ENCODE results near the gene MYH13. TPM values are rescaled to one million over a fixed set of nuclear protein-coding genes. Genes with fewer than 3 reads are reported as not detected.

The MYH13 gene
- not detected in 2 replicates for total RNA-seq

DNA sequence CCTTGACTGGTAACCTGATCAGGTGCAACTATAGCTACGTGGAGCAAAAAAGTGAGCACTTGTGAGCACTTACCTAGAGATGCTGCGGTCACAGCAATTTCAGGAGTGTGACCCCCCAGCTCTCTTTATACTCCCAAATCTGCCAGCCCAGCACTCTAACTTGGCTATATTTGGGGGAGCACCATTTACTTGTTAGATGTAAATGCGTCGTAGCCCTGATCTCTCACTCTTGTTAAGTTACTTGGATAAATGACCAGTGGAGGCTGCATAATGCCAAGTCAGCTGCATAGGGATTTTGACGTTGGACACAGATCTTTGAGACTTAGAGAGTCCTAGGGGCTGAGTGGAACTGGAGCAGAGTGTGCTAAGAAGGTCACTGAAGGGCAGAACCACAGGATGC lies at the start of gene MYH13:
Gene MYH13 (minus strand): TSS at position 101 of the 400 bp plus-strand sequence. CDS start 8,476 bp downstream, outside the sequence.

DNA sequence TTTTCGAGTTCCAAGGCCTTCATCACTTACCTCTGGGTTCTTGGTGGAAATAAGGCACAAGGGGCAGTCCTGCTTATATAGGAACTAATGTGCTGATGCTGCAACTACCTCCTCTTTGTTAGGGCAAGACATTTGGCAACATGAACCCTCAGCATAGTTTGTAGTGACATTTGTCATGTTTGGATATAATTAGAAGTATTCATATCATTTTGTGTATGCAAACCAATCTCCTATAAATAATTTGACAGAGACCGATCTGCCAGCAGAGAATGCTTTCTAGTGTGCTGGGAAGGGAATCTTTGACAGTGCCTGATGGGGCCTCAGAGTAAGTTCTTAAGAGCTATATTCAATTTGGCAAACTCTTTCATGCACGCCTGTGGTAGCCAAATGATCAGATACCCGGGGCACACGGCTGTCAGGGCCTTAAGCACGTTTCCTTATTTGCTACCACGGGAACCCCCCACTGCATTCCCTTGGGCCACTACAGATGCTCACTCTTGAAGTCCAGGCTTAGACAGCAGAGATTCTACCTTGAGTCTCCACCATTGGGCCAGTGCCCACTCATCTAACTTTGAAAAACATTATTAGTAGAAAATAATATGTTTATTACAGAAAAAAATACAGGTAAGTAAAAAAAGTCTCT lies 49.2 kb upstream of the MYH13 start, which contains the start of gene MYH8:
Gene MYH8 (minus strand): TSS at position 51 of the 643 bp plus-strand sequence. CDS start 1,723 bp downstream, outside the sequence.

Other genes starting within 250 kb of the MYH13 start
- gene GAS7, start 174.4 kb downstream of the MYH13 start, total RNA-seq = 1.0 and 2.6 TPM in 2 replicates
- not detected in 2 replicates for gene MYH8, start 48.9 kb upstream of the MYH13 start, total RNA-seq
- not detected in 2 replicates for gene MYH4, start 96.6 kb upstream of the MYH13 start, total RNA-seq
- gene MYH1, start 145.5 kb upstream of the MYH13 start, total RNA-seq = not detected in 2 replicates
- gene MYH2, start 176.7 kb upstream of the MYH13 start, total RNA-seq = not detected in 2 replicates